T1000 (cell line): ENCODE data around the gene PDS5A.
"Not testable (repeated sequence)": the region's sequence is repeated elsewhere in the genome, so short reads cannot be mapped to it uniquely, and the experiment has no call there.

Experiments used
- DNase-seq: peaks from one replicate; lab custom pipeline; 2025; ENCODE audit warnings: mixed read lengths; lab: John Stamatoyannopoulos, UW

The PDS5A gene

GRCh38 chr4:39838431-39838830, 139.3 kb downstream of the PDS5A start:
- DNase-seq, result not testable (repeated sequence)

GRCh38 chr4:39834269-39834668, 143.4 kb downstream of the PDS5A start:
- DNase-seq, result no peak

GRCh38 chr4:39825741-39826231, 151.9 kb downstream of the PDS5A start:
- no peak for DNase-seq

- no peak for DNase-seq
Observed at GRCh38 chr4:39825090-39825489, 152.6 kb downstream of the PDS5A start.

- DNase-seq, result no peak
Observed at GRCh38 chr4:39823191-39823590, 154.5 kb downstream of the PDS5A start.

GRCh38 chr4:39822662-39823061, 155.0 kb downstream of the PDS5A start:
- DNase-seq, result no peak

GRCh38 chr4:39821951-39822350, 155.8 kb downstream of the PDS5A start:
- no peak for DNase-seq

- DNase-seq, result no peak
Observed at GRCh38 chr4:39820186-39820585, 157.5 kb downstream of the PDS5A start.

- DNase-seq, result no peak
Observed at GRCh38 chr4:39818646-39819045, 159.1 kb downstream of the PDS5A start.

GRCh38 chr4:39814403-39815185, 163.1 kb downstream of the PDS5A start:
- DNase-seq, result peak; percentile 84

- not testable (repeated sequence) for DNase-seq
Observed at GRCh38 chr4:39813761-39814160, 163.9 kb downstream of the PDS5A start.

GRCh38 chr4:39813033-39813432, 164.7 kb downstream of the PDS5A start:
- DNase-seq, result not testable (repeated sequence)

GRCh38 chr4:39812500-39812899, 165.2 kb downstream of the PDS5A start:
- DNase-seq, result no peak

- no peak for DNase-seq
Observed at GRCh38 chr4:39808231-39808749, 169.4 kb downstream of the PDS5A start.

- no peak for DNase-seq
Observed at GRCh38 chr4:39802005-39802404, 175.7 kb downstream of the PDS5A start.

GRCh38 chr4:39792976-39793375, 184.7 kb downstream of the PDS5A start:
- DNase-seq, result not testable (repeated sequence)

- DNase-seq, result no peak
Observed at GRCh38 chr4:39792529-39792928, 185.2 kb downstream of the PDS5A start.

- DNase-seq, result no peak
Observed at GRCh38 chr4:39792128-39792527, 185.6 kb downstream of the PDS5A start.

GRCh38 chr4:39786838-39787237, 190.9 kb downstream of the PDS5A start:
- no peak for DNase-seq

- no peak for DNase-seq
Observed at GRCh38 chr4:39785083-39785482, 192.6 kb downstream of the PDS5A start.

GRCh38 chr4:39781988-39782387, 195.7 kb downstream of the PDS5A start:
- DNase-seq, result not testable (repeated sequence)
